Esophagus squamous epithelium (tissue), 4 donors: Measurements from ENCODE around the gene CTSH.

Experiments
- CTCF ChIP-seq, 6 experiments: fragments of 450-650 bp in 4 of 6; fragments of 200-600 bp in 2 of 6; sonication (generic) in 2 of 6; IDR thresholded peaks; one replicate each; pipeline ENCODE4 v1.5.1; 2016 to 2019; ENCODE audit warnings: antibody characterized with exemption in 6 of 6, mild to moderate bottlenecking in 4 of 6, moderate library complexity in 4 of 6
- POLR2A ChIP-seq, 4 donors: fragments of 450-650 bp; IDR thresholded peaks; one replicate each; pipeline ENCODE4 v1.6.1; 2017; ENCODE audit warnings: antibody characterized with exemption in 4 of 4, mild to moderate bottlenecking in 4 of 4, moderate library complexity in 3 of 4

GRCh38 chr15:78951841-78952238, 7.0 kb upstream of the CTSH start:
- TF ChIP-seq CTCF (IDR thresholded peaks at IDR 0.05) (no peak), POLR2A (IDR thresholded peaks at IDR 0.05) (no peak)
